SU-DHL-6 (cell line): ENCODE results near the gene CARD6.

Experiments
- CTCF ChIP-seq: fragments of 200-600 bp; sonication (generic); IDR thresholded peaks from one replicate; pipeline ENCODE4 v1.5.1; 2017; ENCODE audit warnings: antibody characterized with exemption, mild to moderate bottlenecking, low read length, moderate library complexity; ENCODE audit not compliant: insufficient read depth, poor library complexity, severe bottlenecking
- EZH2phosphoT487 ChIP-seq: fragments of 200-600 bp; sonication (generic), shearing (Covaris generic); conservative IDR thresholded peaks from 2 replicates; pipeline ENCODE4 v1.6.1; 2018; ENCODE audit warnings: mild to moderate bottlenecking, antibody characterized with exemption, low read length, moderate library complexity, mixed read lengths

GRCh38 chr5:40873286-40873880 lies 32.2 kb downstream of the CARD6 start:
- TF ChIP-seq CTCF (no peak), EZH2phosphoT487 (no peak)
